ENCODE measurements around the gene MRPS34.

Gene MRPS34

GRCh38 chr16:1771188-1771863 lies 1.6 kb downstream of the MRPS34 start, which contains the start of gene NME3:
TSS of gene NME3 (minus strand) at chr16:1771543. CDS start at chr16:1771534, 9 bp downstream.
- in situ Hi-C loops (cut with MboI; ENCODE audit: low sequenced_read_pairs), result no loop called here

DNA sequence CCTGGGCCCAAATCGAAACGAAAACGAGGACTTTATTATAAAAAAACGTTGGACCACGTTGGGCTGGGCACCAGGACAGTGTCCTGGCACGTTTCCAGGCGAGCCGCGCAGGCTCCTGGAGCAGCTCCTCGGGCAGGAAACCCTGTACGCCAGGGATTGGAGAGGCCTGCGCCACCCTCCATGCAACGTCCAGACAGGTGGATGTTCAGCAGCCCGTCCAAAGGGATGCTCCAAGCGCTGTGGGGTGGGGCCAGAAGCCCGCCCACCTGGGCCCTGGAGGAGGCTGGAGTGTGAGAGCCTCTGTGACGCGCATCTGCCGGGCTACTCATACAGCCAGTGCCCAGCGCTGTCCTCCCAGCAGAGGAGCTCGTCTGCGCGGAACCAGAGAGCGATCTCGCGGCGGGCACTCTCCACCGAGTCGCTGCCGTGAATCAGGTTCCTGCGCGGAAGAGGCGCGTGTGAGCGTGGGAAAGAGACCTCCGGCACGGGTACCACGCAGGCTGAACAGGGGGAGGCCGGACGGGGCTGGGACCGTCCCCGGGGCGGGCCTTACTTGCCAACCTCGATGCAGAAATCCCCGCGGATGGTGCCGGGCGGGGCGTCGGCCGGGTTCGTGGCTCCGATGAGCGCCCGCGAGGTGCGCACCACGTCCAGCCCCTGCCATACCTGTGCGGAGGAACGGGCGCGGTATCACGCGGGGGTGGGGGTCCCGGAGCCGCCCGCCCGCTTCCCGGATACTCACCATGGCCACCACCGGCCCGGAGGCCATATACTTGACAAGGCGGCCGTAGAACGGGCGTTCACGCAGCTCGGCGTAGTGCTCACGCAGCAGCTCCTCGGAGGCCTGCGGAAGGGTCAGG lies 2.4 kb downstream of the MRPS34 start:
- in situ Hi-C loops (cut with MboI; ENCODE audit: low sequenced_read_pairs), result no loop called here

GRCh38 chr16:1769402-1770300 lies 3.3 kb downstream of the MRPS34 start:
- in situ Hi-C loops (cut with MboI; ENCODE audit: low sequenced_read_pairs), result no loop called here

DNA sequence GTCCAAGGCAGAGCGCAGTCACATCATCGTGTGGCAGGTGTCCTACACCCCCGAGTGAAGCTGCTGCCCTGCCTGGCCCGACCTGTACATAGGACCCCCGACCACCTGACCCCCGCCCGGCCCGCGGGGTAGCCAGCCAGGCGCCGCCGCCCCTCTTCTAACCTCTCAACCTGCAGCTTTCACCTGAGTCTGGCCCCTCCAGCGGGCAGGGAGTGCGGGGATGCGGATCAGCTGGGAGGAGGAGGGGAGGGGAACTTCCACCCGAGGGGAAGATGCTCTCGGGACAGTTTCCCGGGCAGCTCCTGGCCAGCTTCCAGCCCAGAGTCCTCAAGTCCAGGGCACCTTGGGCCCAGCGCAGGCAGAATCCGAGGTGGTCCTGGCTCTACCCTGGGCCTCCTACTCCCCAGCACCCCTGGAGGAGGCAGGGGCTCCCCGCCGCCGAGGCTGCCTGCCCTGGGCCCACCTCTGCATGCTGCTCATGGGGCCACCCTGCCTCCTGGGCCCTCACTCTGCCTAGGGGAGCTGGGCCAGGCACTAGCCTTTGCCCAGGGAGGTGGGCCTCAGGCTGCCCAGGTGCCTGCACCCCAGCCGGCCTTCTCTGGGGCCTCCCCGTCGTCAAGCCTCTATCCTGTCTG lies 4.0 kb downstream of the MRPS34 start:
- in situ Hi-C loops (cut with MboI; ENCODE audit: low sequenced_read_pairs), result no loop called here

- in situ Hi-C loops (cut with MboI; ENCODE audit: low sequenced_read_pairs), result no loop called here
Measured at GRCh38 chr16:1768061-1768766, 4.7 kb downstream of the MRPS34 start.

DNA sequence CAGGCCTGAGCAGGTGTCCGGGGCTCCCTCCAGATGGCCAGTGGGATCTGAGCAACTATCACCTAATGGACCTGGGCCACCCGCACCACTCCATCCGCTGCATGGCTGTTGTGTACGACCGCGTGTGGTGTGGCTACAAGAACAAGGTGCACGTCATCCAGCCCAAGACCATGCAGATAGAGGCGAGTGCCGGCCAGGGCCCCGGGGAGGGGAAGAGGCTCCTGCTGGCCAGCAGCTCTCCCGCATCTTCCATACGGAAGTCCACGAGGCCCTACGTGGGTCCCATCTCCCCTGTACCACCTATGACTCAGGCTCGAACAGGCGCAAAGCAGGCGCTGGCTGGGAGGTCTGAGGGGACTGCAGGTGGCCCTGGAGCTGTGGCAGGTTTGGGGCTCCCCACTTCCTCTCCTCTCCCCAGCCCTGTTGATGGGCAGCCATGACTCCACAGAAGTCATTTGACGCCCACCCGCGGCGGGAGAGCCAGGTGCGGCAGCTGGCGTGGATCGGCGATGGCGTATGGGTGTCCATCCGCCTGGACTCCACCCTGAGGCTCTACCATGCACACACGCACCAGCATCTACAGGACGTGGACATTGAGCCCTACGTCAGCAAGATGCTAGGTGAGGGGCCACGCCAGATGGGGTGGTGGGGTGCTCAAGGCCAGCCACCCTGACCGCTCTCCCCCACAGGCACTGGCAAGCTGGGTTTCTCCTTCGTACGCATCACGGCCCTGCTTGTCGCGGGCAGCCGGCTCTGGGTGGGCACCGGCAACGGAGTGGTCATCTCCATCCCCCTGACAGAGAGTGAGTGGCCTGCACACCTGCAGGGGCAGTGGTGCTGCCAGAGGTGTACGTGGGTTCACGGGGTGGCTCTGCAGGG lies 5.6 kb downstream of the MRPS34 start:
- in situ Hi-C loops (cut with MboI; ENCODE audit: low sequenced_read_pairs), result no loop called here

DNA sequence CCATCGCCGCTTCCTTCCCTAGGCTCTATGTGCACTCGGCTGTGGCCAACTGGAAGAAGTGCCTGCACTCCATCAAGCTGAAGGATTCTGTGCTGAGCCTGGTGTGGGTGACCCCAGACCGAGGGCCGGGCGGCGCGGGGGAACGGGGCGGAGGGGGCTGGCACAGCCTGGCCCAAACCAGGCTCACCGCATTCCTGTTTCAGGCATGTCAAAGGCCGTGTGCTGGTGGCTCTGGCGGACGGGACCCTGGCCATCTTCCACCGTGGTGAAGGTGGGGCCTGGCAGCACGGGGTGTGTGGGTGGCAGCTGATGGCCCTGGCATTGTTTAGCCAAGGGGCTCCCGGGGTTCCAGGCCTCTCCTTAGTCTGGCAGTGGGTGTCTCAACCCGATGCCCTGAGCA lies 6.2 kb downstream of the MRPS34 start:
- in situ Hi-C loops (cut with MboI; ENCODE audit: low sequenced_read_pairs), result no loop called here

GRCh38 chr16:1766231-1766630 lies 6.7 kb downstream of the MRPS34 start:
- in situ Hi-C loops (cut with MboI; ENCODE audit: low sequenced_read_pairs), result no loop called here

GRCh38 chr16:1765826-1766225 lies 7.1 kb downstream of the MRPS34 start:
- in situ Hi-C loops (cut with MboI; ENCODE audit: low sequenced_read_pairs), result no loop called here

DNA sequence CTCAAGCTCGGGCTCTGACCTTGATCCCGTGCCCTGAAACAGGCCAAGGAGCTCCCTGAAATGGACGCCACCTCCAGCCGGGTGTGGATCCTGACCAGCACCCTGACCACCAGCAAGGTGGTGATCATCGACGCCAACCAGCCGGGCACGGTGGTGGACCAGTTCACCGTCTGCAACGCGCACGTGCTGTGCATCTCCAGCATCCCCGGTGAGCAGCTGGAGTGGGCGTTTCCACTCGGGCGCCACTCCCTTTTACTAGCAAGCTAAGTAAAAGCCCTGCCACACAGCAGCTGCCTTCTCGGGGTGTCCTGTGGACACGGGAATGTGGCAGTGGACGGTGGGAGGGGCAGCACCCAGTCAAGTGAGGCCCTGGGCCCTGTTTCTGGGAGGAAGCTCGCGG lies 8.0 kb downstream of the MRPS34 start:
- in situ Hi-C loops (cut with MboI; ENCODE audit: low sequenced_read_pairs), result no loop called here

DNA sequence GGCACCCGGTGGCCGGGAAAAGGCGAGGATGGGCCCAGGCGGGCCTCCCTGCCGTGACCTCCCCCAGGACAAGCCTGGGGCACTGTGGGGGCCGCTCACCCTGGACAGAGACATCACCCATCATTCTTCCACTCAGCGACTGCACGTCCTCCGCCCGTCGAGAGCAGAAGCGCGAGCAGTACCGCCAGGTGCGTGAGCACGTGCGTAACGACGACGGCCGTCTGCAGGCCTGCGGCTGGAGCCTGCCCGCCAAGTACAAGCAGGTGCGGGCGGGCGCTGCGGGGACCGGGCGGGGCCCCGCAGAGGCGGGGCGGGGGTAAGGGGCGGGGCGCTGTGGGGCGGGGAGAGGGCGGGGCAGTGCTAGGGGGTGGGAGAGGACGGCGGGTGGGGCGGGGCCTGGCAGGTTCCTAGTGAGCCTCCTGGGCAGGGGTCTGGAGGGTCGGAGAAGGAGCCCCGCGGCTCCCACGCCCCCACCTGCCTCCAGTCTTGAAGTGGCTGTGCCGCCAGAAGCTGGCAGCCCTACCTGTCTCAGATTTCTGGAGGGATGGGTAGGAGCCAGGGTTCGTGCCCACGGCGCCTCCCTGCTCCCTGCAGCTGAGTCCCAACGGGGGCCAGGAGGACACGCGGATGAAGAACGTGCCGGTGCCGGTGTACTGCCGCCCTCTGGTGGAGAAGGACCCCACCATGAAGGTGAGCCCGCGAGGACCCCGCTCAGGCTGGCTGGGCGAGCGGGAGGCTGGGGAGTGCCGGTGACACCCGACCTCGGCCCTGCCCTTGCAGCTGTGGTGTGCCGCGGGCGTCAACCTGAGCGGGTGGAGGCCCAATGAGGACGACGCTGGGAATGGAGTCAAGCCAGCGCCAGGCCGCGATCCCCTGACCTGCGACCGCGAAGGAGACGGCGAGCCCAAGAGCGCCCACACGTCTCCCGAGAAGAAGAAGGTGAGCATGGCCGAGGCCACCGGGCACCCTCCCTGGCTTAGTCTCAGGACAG lies 9.1 kb downstream of the MRPS34 start:
- in situ Hi-C loops (cut with MboI; ENCODE audit: low sequenced_read_pairs), result no loop called here

DNA sequence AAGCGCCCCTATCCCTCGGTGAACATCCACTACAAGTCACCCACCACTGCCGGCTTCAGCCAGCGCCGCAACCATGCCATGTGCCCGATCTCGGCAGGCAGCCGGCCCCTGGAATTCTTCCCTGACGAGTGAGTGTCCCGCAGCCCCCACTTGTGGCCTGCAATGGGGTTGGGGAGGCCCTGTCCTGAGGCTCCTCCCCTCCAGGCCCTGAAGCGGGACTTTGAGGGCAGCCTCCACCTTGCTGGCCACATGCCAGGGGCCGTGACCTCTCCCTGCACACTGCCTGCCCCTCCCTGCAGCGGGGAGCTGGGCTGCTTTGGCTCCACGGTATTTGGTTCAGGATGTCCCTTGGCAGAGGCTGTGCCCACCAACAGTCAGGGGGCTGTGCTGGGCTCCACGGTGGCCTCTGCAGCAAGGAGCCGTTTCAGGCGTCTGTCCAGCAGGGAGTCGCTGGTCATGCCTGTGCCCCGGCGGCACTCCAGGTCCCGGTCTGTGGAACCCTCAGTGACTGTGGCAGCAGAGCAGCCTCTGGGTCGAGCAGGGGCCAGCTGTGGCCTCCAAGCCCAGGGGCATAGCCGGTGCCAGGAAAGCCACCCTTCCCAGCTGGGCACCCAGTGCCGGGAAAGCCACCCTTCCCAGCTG lies 9.9 kb downstream of the MRPS34 start:
- in situ Hi-C loops (cut with MboI; ENCODE audit: low sequenced_read_pairs), result no loop called here

DNA sequence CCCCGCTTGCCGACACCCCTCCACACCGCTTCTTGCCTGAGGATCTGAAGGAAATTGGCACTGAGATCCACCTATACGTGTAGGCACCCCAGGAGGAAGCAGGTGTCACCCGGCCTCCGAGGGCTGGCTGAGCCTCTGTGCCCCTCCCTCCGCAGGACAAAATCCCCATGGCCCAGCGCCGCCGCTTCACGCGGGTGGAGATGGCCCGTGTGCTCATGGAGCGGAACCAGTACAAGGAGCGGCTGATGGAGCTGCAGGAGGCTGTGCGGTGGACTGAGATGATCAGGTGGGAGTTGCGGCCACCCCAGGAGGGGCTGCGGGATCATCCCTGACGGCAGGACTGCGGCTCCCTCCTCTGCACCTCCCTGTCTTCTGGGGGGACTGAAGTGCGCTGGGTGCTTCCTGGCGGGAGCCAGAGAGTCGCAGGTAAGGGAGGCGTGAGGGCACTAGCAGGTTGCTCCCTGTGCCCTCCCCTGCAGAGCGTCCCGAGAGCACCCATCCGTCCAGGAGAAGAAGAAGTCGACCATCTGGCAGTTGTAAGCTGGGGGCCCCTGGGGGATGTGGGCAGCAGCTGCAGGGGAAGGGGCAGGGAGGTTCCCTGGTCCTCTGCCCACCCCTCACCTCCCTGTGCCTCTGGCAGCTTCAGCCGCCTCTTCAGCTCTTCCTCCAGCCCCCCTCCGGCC lies 10.6 kb downstream of the MRPS34 start:
- in situ Hi-C loops (cut with MboI; ENCODE audit: low sequenced_read_pairs), result no loop called here

DNA sequence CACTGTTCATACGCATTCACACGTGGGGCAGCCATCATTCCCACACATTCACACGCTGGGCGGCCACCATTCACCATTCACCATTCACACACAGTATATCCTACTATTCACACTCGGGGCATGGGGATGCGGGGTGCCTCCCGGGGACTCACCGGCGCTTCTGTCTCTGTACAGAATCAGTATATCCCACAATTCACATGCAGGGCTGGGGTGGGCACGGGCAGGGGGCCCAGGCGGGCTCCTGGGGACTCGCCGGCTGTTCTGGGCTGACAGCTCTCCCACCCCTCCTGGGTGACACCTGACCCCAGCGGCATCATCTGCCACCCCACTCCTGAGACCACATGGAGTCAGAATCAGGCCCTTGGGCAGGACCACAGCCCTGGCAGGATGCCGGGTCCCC lies 11.2 kb downstream of the MRPS34 start:
- in situ Hi-C loops (cut with MboI; ENCODE audit: low sequenced_read_pairs), result no loop called here

DNA sequence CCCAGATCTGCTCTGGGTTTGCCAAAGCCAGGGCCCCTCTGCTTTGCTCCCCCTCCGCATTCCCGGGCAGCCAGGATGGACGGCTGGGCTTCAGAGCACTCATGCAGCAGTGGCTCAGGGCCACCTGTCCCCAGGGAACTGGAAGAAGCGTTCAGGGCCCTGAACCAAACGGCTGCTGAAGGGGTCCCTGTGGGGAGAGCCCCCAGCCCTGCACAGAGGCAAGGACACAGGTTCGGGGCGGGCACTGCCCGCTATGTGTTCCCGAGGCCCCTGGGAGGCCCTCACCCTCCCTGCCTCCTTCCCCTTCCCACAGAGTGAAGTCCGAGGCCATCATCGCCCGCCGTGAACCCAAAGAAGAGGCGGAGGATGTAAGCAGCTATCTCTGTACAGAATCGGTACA lies 12.0 kb downstream of the MRPS34 start:
- in situ Hi-C loops (cut with MboI; ENCODE audit: low sequenced_read_pairs), result no loop called here

GRCh38 chr16:1759511-1759910 lies 13.4 kb downstream of the MRPS34 start:
- in situ Hi-C loops (cut with MboI; ENCODE audit: low sequenced_read_pairs), result no loop called here

DNA sequence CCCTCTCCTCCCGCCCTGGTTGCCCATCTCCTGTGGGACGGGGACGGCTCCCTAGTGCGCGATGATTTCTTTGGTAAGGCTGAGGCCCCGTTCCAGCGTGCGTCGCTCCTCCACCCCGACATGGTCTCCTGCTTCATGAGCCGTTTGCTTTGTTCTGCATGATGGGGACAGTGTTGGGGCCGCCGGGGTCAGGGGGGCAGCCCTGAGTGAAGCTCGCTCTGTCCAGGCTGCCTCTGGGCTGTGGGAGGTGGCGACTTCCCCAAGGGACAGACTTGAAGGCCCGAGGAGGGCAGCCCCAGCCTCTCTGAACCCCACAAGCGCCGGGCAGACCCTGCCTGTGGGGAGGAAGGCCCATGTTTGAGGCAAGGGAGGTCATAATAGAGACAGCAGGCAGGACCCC lies 14.0 kb downstream of the MRPS34 start:
- in situ Hi-C loops (cut with MboI; ENCODE audit: low sequenced_read_pairs), result no loop called here
